ENCODE results near the gene UBE2E1. TPM values are rescaled to one million over a fixed set of nuclear protein-coding genes. Genes with fewer than 3 reads are reported as not detected.
A peak's percentile ranks its signal among the peaks of the same experiment; 100 is the strongest.
"Not testable (repeated sequence)": the region's sequence is repeated elsewhere in the genome, so short reads cannot be mapped to it uniquely, and the experiment has no call there.

Gene UBE2E1
- total RNA-seq, 2 donors from 2014 or later: 76.2 to 78.4 TPM

DNA sequence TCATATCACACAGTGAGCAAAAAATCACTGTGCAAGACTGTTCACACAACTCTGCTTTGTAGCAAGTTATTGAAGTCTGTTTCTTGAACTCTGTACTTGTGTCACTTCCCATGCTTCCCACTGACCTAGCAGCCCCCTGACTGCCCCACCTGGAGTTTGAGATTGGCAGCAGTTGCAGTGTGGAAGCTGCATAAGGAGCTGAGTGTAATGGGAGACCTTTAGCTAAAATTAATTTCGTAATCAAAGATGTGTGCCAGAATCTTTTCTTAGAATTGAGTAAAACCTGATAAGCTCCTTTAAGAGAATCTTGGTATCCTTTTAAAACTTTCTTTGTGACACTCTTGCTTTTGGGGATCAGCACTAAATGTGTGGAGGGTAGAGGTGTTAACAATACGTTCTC lies 68.2 kb downstream of the UBE2E1 start:
- H3K9me3 Mint-ChIP-seq: no peaks in the 10 kb centered on the region
- no peak overlapping the region for H3K27ac Mint-ChIP-seq
- ATAC-seq (replicated peaks in 1 of 2): no peak
- no peaks in the 10 kb centered on the region for H3K36me3 Mint-ChIP-seq (ENCODE audit: insufficient read depth in 2 of 2)
- H3K4me3 Mint-ChIP-seq: no peak overlapping the region
- H3K27me3 Mint-ChIP-seq (ENCODE audit: low read depth): no peaks in the 10 kb centered on the region
- no peak for DNase-seq
- H3K4me1 Mint-ChIP-seq (ENCODE audit: low read depth): peaks cover 12% of the 10 kb centered on the region

DNA sequence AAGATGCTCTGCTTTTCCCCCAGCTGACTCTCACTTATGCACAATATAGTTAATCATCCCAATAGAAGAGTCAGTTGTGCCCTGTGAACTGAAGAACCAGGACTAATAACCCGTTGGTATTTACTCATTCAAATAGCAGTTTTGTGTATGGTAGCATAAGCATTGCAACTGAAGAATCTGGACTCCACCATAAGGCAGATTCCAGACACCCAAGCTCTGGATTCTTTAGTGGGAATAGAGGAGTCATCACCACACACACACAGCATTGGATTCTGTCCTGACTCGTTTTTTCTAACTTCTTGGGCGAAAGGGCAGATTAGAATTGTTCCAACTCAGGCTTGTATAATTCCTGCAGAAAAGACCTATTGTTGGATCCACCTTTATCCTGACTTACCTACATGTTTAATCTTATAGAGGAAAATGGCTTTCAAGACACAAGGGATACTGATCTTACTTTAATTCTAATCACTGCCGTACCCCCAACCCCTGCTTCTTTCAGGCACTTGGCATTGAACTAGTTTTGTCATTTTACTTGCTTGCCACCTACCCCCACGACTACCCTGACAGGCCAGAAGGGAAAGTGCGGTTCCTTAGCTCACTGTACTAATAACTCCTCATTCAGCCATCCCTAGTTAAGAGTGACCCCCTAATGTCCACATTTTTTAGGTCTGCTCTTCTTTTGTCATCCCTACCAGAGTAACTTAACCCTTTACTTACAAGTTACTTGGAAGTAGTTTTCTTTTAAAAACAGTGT lies 68.8 kb downstream of the UBE2E1 start:
- Mint-ChIP-seq H3K27ac (no peak overlapping the region), H3K4me3 (no peak overlapping the region), H3K4me1 (ENCODE audit: low read depth) (peaks cover 7% of the 10 kb centered on the region), H3K36me3 (ENCODE audit: insufficient read depth in 2 of 2) (no peaks in the 10 kb centered on the region), H3K9me3 (no peaks in the 10 kb centered on the region), H3K27me3 (ENCODE audit: low read depth) (no peaks in the 10 kb centered on the region)
- ATAC-seq (replicated peaks in 1 of 2): no peak
- no peak for DNase-seq

GRCh38 chr3:23875113-23875725 lies 69.5 kb downstream of the UBE2E1 start:
- Mint-ChIP-seq H3K27me3 (ENCODE audit: low read depth) (no peaks in the 10 kb centered on the region), H3K27ac (no peak overlapping the region), H3K36me3 (ENCODE audit: insufficient read depth in 2 of 2) (no peaks in the 10 kb centered on the region), H3K4me1 (ENCODE audit: low read depth) (peaks cover 7% of the 10 kb centered on the region), H3K4me3 (no peak overlapping the region), H3K9me3 (no peaks in the 10 kb centered on the region)
- ATAC-seq (replicated peaks in 1 of 2) (no peak), DNase-seq (no peak)

DNA sequence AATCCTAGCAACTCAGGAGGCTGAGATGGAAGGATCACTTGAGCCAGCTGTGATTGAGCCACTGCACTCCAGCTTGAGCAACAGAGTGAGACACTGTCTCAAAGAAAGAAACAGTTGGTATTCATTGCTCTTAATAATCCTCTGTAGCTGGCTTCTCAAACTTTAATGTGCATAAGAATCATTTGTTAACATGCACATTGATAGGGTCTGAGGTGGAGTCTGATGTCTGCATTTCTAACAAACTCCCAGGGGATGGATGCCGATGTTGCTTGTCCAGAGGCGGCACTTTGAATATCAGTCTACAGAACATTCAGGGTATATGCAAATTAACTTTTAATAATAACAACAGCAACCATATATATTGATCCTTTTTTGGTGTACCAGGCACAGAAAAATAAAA lies 71.2 kb downstream of the UBE2E1 start:
- Mint-ChIP-seq H3K27ac (no peak overlapping the region), H3K4me1 (ENCODE audit: low read depth) (peaks cover 17% of the 10 kb centered on the region), H3K4me3 (no peak overlapping the region), H3K9me3 (no peaks in the 10 kb centered on the region), H3K36me3 (ENCODE audit: insufficient read depth in 2 of 2) (peaks cover 0 to 3% of the 10 kb centered on the region in 2 donors), H3K27me3 (ENCODE audit: low read depth) (no peaks in the 10 kb centered on the region)
- ATAC-seq (replicated peaks in 1 of 2) (no peak), DNase-seq (no peak)

GRCh38 chr3:23877329-23877980 lies 71.7 kb downstream of the UBE2E1 start:
- Mint-ChIP-seq H3K36me3 (ENCODE audit: insufficient read depth in 2 of 2) (peaks cover 0 to 3% of the 10 kb centered on the region in 2 donors), H3K27ac (no peak overlapping the region), H3K9me3 (no peaks in the 10 kb centered on the region), H3K4me1 (ENCODE audit: low read depth) (peaks cover 19% of the 10 kb centered on the region), H3K4me3 (no peak overlapping the region), H3K27me3 (ENCODE audit: low read depth) (no peaks in the 10 kb centered on the region)
- DNase-seq (no peak), ATAC-seq (replicated peaks in 1 of 2) (no peak)

- ATAC-seq (replicated peaks in 1 of 2): no peak
- no peak for DNase-seq
- H3K4me3 Mint-ChIP-seq: no peak overlapping the region
- no peaks in the 10 kb centered on the region for H3K9me3 Mint-ChIP-seq
- no peak overlapping the region for H3K27ac Mint-ChIP-seq
- no peaks in the 10 kb centered on the region for H3K27me3 Mint-ChIP-seq (ENCODE audit: low read depth)
- H3K4me1 Mint-ChIP-seq (ENCODE audit: low read depth): peaks cover 19% of the 10 kb centered on the region
- H3K36me3 Mint-ChIP-seq (ENCODE audit: insufficient read depth in 2 of 2): peaks cover 0 to 3% of the 10 kb centered on the region in 2 donors
These were observed 73.7 kb downstream of the UBE2E1 start for GRCh38 chr3:23879485-23879884.

- no peak for ATAC-seq (replicated peaks in 1 of 2)
- no peak for DNase-seq
- Mint-ChIP-seq H3K4me1 (ENCODE audit: low read depth) (peaks cover 19% of the 10 kb centered on the region), H3K4me3 (no peak overlapping the region), H3K27me3 (ENCODE audit: low read depth) (no peaks in the 10 kb centered on the region), H3K9me3 (no peaks in the 10 kb centered on the region), H3K36me3 (ENCODE audit: insufficient read depth in 2 of 2) (peaks cover 0 to 3% of the 10 kb centered on the region in 2 donors), H3K27ac (no peak overlapping the region)
These were observed 75.1 kb downstream of the UBE2E1 start for GRCh38 chr3:23880703-23881339.

DNA sequence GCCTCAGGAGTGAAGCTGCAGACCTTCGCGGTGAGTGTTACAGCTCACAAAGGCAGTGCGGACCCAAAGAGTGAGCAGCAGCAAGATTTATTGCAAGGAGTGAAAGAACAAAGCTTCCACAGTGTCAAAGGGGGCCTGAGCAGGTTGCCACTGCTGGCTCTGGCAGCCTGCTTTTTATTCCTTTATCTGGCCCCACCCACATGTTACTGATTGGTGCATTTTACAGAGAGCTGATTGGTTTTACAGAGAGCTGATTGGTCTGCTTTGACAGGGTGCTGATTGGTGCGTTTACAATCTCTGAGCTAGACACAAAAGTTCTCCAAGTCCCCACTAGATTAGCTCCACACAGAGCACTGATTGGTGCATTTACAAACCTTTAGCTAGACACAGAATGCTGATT lies 76.2 kb downstream of the UBE2E1 start:
- H3K9me3 Mint-ChIP-seq; ATAC-seq (replicated peaks in 1 of 2); H3K36me3 Mint-ChIP-seq (ENCODE audit: insufficient read depth in 2 of 2); H3K27me3 Mint-ChIP-seq (ENCODE audit: low read depth); H3K27ac Mint-ChIP-seq; DNase-seq: not testable (repeated sequence)
- Mint-ChIP-seq H3K4me3 (peak overlapping the region; percentile 38 to 58), H3K4me1 (ENCODE audit: low read depth) (peaks cover 13% of the 10 kb centered on the region)

- H3K4me1 Mint-ChIP-seq (ENCODE audit: low read depth): peaks cover 13% of the 10 kb centered on the region
- no peak overlapping the region for H3K27ac Mint-ChIP-seq
- ATAC-seq (replicated peaks in 1 of 2): no peak
- no peak overlapping the region for H3K4me3 Mint-ChIP-seq
- no peaks in the 10 kb centered on the region for H3K9me3 Mint-ChIP-seq
- DNase-seq: no peak
- no peaks in the 10 kb centered on the region for H3K27me3 Mint-ChIP-seq (ENCODE audit: low read depth)
- H3K36me3 Mint-ChIP-seq (ENCODE audit: insufficient read depth in 2 of 2): peaks cover 0 to 5% of the 10 kb centered on the region in 2 donors
These were observed 76.7 kb downstream of the UBE2E1 start for GRCh38 chr3:23882487-23882918.

DNA sequence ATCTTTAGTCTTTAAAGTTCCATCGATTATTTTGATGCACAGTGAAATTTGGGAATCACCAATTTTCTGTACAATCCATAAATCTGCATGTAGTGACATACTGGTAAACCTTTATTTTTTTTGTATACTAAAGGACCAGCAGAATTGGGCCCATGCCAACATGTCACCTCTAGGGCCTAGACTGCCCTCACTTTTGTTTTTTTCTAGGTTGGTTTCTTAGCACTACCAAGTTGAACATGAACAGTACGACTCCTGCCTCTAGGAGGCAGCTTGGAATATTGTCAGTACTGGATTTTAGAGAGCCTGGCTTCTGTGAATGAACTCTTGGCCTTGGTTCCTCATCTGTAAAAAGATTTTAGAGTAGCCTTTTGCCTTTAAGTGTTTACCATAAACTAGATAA lies 78.7 kb downstream of the UBE2E1 start:
- Mint-ChIP-seq H3K9me3 (no peaks in the 10 kb centered on the region), H3K4me1 (ENCODE audit: low read depth) (peaks cover 13% of the 10 kb centered on the region), H3K27me3 (ENCODE audit: low read depth) (no peaks in the 10 kb centered on the region), H3K4me3 (no peak overlapping the region), H3K36me3 (ENCODE audit: insufficient read depth in 2 of 2) (peaks cover 0 to 5% of the 10 kb centered on the region in 2 donors), H3K27ac (no peak overlapping the region)
- ATAC-seq (replicated peaks in 1 of 2) (no peak), DNase-seq (no peak)

GRCh38 chr3:23885210-23885609 lies 79.5 kb downstream of the UBE2E1 start:
- Mint-ChIP-seq H3K27ac (no peak overlapping the region), H3K36me3 (ENCODE audit: insufficient read depth in 2 of 2) (peaks cover 0 to 5% of the 10 kb centered on the region in 2 donors), H3K9me3 (no peaks in the 10 kb centered on the region), H3K4me3 (no peak overlapping the region), H3K4me1 (ENCODE audit: low read depth) (peaks cover 13% of the 10 kb centered on the region), H3K27me3 (ENCODE audit: low read depth) (no peaks in the 10 kb centered on the region)
- no peak for DNase-seq
- ATAC-seq (replicated peaks in 1 of 2): no peak

GRCh38 chr3:23886311-23886710 lies 80.6 kb downstream of the UBE2E1 start:
- Mint-ChIP-seq H3K36me3 (ENCODE audit: insufficient read depth in 2 of 2) (peaks cover 0 to 5% of the 10 kb centered on the region in 2 donors), H3K4me1 (ENCODE audit: low read depth) (peaks cover 9% of the 10 kb centered on the region), H3K4me3 (no peak overlapping the region), H3K9me3 (no peaks in the 10 kb centered on the region), H3K27ac (no peak overlapping the region), H3K27me3 (ENCODE audit: low read depth) (no peaks in the 10 kb centered on the region)
- DNase-seq (no peak), ATAC-seq (replicated peaks in 1 of 2) (no peak)

- H3K27me3 Mint-ChIP-seq (ENCODE audit: low read depth): no peaks in the 10 kb centered on the region
- peak in 1 of 2 donors; percentile 14 for DNase-seq
- H3K4me1 Mint-ChIP-seq (ENCODE audit: low read depth): no peaks in the 10 kb centered on the region
- H3K36me3 Mint-ChIP-seq (ENCODE audit: insufficient read depth in 2 of 2): peaks cover 0 to 3% of the 10 kb centered on the region in 2 donors
- H3K9me3 Mint-ChIP-seq: no peaks in the 10 kb centered on the region
- H3K4me3 Mint-ChIP-seq: no peak overlapping the region
- no peak for ATAC-seq (replicated peaks in 1 of 2)
- no peak overlapping the region for H3K27ac Mint-ChIP-seq
These were observed 83.0 kb downstream of the UBE2E1 start for GRCh38 chr3:23888617-23889228.

All from activated T-cell treated with anti-CD3 and anti-CD28 coated beads, Interleukin-2, amount 50 U/mL, for 72 hours (primary cell).